ENCODE results near the gene PHACTR1. TPM values are rescaled to one million over a fixed set of nuclear protein-coding genes. Genes with fewer than 3 reads are reported as not detected.

PHACTR1 gene
- total RNA-seq, 2 donors from 2014 or later = 2.8 to 6.3 TPM

GRCh38 chr6:13096084-13096483 is 379.5 kb downstream of the PHACTR1 start:
- H3K27me3 ChIP-seq (ENCODE audit: control insufficient read depth, insufficient read depth, low read length, poor library complexity, severe bottlenecking) = no peaks in the 10 kb centered on the region
- Mint-ChIP-seq H3K9me3 (peaks cover 5% of the 10 kb centered on the region), H3K27me3 (ENCODE audit: insufficient read depth) (no peaks in the 10 kb centered on the region), H3K36me3 (ENCODE audit: low read depth) (no peaks in the 10 kb centered on the region), H3K4me1 (peaks cover 16% of the 10 kb centered on the region), H3K27ac (no peak overlapping the region), H3K4me3 (no peak overlapping the region)
- TF ChIP-seq CTCF (conservative IDR thresholded peaks at IDR 0.05) = no peak
- peaks cover 3% of the 10 kb centered on the region for H3K4me1 ChIP-seq (ENCODE audit: control insufficient read depth, insufficient read depth, low read length)
- WGBS, 2 experiments (ENCODE audit: insufficient coverage in 1 of 2, insufficient read length in 1 of 2) = 75 to 91% methylated on average over 1 to 3 of the region's 3 CpGs
- H3K27ac ChIP-seq (ENCODE audit: low read depth, low read length) = no peak overlapping the region
- no peak overlapping the region for H3K4me3 ChIP-seq (ENCODE audit: low read length)
- H3K36me3 ChIP-seq (ENCODE audit: control insufficient read depth, insufficient read depth, low read length) = no peaks in the 10 kb centered on the region
- H3K9ac ChIP-seq (ENCODE audit: extremely low read depth, low read length, poor library complexity, severe bottlenecking) = no peak overlapping the region
- no peak for DNase-seq
- no peaks in the 10 kb centered on the region for H3K9me3 ChIP-seq (ENCODE audit: control insufficient read depth, low read length)

GRCh38 chr6:13097454-13097853 is 380.9 kb downstream of the PHACTR1 start:
- WGBS, 2 experiments (ENCODE audit: insufficient coverage in 1 of 2, insufficient read length in 1 of 2) = 94 to 100% methylated on average over 1 of the region's 1 CpG
- H3K27me3 Mint-ChIP-seq (ENCODE audit: insufficient read depth) = no peaks in the 10 kb centered on the region
- H3K4me1 Mint-ChIP-seq = peaks cover 20% of the 10 kb centered on the region
- no peak overlapping the region for H3K27ac Mint-ChIP-seq
- Histone ChIP-seq H3K9ac (ENCODE audit: extremely low read depth, low read length, poor library complexity, severe bottlenecking) (no peak overlapping the region), H3K4me3 (ENCODE audit: low read length) (no peak overlapping the region), H3K27me3 (ENCODE audit: control insufficient read depth, insufficient read depth, low read length, poor library complexity, severe bottlenecking) (no peaks in the 10 kb centered on the region), H3K9me3 (ENCODE audit: control insufficient read depth, low read length) (no peaks in the 10 kb centered on the region), H3K4me1 (ENCODE audit: control insufficient read depth, insufficient read depth, low read length) (peaks cover 3% of the 10 kb centered on the region), H3K36me3 (ENCODE audit: control insufficient read depth, insufficient read depth, low read length) (no peaks in the 10 kb centered on the region), H3K27ac (ENCODE audit: low read depth, low read length) (no peak overlapping the region)
- H3K4me3 Mint-ChIP-seq = no peak overlapping the region
- no peak for DNase-seq
- H3K36me3 Mint-ChIP-seq (ENCODE audit: low read depth) = no peaks in the 10 kb centered on the region
- H3K9me3 Mint-ChIP-seq = no peaks in the 10 kb centered on the region
- no peak for TF ChIP-seq CTCF (conservative IDR thresholded peaks at IDR 0.05)

GRCh38 chr6:13098006-13098405 is 381.4 kb downstream of the PHACTR1 start:
- Mint-ChIP-seq H3K27ac (no peak overlapping the region), H3K4me1 (peaks cover 26% of the 10 kb centered on the region), H3K4me3 (no peak overlapping the region), H3K9me3 (no peaks in the 10 kb centered on the region), H3K36me3 (ENCODE audit: low read depth) (no peaks in the 10 kb centered on the region), H3K27me3 (ENCODE audit: insufficient read depth) (no peaks in the 10 kb centered on the region)
- H3K4me3 ChIP-seq (ENCODE audit: low read length) = no peak overlapping the region
- H3K4me1 ChIP-seq (ENCODE audit: control insufficient read depth, insufficient read depth, low read length) = peaks cover 3% of the 10 kb centered on the region
- H3K27me3 ChIP-seq (ENCODE audit: control insufficient read depth, insufficient read depth, low read length, poor library complexity, severe bottlenecking) = no peaks in the 10 kb centered on the region
- H3K9me3 ChIP-seq (ENCODE audit: control insufficient read depth, low read length) = no peaks in the 10 kb centered on the region
- no peak for DNase-seq
- H3K27ac ChIP-seq (ENCODE audit: low read depth, low read length) = no peak overlapping the region
- no peak for TF ChIP-seq CTCF (conservative IDR thresholded peaks at IDR 0.05)
- H3K36me3 ChIP-seq (ENCODE audit: control insufficient read depth, insufficient read depth, low read length) = no peaks in the 10 kb centered on the region
- H3K9ac ChIP-seq (ENCODE audit: extremely low read depth, low read length, poor library complexity, severe bottlenecking) = no peak overlapping the region
